Raji (cell line): Measurements from ENCODE around the gene DLG3.

ENCODE experiments used
- POLR2A ChIP-seq: IDR thresholded peaks from 2 replicates; pipeline ENCODE4 v1.6.1; 2011; ENCODE audit warnings: low read depth, low read length, control low read depth; ENCODE audit not compliant: insufficient read depth

The DLG3 gene

DNA sequence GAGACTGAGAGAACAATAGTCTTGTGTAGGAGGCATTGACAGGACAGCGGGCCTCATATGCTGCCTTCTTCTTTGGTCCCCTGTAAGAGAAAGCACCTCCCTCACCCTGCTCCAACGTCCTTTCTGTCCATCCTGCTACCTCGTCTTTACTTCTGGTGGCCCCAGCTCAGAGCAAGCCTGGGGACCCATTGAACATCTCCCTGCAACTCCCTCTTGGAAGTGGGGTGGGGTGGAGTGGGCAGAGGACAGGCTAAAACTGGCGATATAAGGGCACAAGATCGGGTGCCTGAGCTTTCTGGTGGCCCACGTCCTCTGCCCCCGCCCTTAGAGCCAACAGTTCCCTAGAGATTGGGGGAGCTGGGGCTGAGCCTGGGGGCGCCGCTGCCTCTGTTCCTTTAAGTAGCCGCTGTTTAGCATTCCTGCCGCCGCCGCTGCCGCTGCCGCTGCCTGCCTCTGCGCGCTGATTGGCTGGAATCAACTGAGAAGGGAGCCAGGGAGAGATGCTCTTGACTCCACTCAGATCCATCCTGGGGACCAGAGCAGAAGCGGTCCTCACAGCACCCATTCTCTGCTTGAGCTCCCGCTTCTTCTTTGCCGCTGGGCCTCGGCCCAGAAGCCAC lies at the start of gene DLG3:
Gene DLG3, plus strand, starts transcription at position 510 of the 620 bp plus-strand sequence. CDS start 367 bp downstream, outside the sequence.
- TF ChIP-seq POLR2A = no peak

DNA sequence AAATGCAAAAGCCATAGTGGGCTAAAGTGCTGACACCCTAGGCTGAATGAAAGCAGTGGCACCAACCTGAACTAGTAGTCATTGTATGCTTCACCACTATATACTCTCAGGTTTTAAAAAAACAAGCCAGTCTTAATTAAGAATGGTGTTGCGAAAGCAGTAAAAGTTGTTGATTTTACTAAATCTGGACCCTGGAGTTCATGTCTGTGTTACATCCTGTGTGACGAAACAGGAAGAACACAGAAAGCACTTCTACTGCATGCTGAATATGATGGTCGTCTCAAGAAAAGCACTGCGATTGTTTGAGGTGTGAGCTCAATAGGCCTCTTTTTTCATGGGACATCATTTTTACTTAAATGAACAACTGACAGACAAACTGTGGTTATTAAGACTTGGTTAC lies 45.7 kb upstream of the DLG3 start:
- TF ChIP-seq POLR2A = no peak

DNA sequence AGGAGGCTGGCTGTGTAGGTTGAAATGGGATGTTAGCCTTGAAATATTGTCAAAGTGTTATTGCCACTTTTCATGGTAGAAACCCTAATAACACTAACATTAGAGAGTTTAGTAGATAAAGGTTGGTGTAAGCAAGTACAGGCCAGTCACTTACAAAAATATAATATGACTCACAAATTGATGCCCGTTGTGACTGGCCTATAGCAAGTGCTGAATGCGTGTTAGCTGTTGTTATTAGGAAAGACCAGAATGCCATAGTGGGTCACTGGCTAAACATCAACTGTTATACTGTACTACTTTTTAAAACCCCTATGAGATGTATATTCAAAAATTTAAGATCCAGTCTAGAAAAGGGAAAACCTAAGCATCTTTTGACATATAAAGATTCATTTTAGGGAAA lies 41.9 kb upstream of the DLG3 start:
- TF ChIP-seq POLR2A = no peak

- TF ChIP-seq POLR2A = no peak
Measured at GRCh38 chrX:70405003-70405402, 39.6 kb upstream of the DLG3 start.

DNA sequence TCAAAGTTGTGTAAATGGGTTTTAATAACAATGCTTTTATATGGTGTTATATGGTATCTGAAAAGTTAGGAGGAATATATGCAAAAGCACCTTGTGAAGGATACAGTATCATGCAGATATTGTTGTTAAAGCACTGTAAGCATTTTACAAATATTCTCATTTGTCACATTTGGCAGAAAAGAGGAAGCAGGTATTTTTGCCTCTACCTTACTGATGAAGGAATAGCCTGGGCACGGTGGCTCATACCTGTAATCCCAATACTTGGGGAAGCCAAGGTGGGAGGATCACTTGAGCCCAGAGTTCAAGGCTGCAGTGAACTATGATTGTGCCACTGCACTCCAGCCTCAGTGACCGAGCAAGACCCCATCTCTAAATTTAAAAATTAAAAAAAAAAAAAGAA lies 33.7 kb upstream of the DLG3 start:
- TF ChIP-seq POLR2A = no peak

DNA sequence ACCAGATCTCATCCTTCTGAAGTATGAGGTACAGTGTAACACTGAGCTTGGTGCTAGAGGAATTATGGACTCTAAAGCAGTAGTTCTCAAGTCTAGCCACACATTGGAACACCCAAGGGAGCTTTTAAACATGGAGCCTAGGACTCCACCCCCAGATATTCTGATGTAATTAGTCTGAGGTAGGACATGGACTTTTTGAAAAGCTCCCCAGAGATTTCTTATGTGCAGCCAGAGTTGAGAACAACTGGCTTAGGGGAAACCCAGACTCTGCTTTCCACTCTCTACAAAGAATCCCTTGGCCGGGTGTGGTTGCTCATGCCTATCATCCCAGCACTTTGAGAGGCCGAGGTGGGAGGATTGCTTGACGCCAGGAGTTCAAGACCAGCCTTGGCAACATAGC lies 33.2 kb upstream of the DLG3 start:
- no peak for TF ChIP-seq POLR2A

GRCh38 chrX:70421618-70422017 lies 23.0 kb upstream of the DLG3 start:
- TF ChIP-seq POLR2A = no peak

DNA sequence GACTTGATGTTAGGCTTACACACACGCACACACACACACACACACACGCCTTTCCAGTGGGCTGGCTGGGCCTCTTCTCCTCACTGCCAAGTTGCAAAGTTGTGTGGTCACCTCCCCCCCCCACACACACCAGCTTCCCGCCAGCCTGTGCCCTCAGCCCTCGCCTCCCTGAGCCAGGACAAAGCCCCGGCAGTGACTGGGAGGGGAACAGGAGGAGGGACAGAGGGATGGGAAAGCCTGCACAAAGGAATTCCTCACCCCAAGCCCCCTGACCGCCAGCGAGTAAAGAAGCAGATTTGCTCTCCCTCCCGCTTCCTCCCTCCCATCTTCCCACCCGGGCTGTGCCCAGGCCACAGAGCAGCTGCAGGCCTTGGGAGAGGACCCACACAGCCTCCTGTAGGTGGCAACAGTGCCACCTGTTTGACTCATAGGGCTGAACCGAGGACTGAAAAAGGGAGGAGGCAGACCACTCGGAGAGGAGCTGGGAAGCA lies 21.7 kb upstream of the DLG3 start, which contains the start of gene GDPD2:
Gene GDPD2, plus strand, starts transcription at position 464 of the 491 bp plus-strand sequence. CDS start 1,671 bp downstream, outside the sequence.
- no peak for TF ChIP-seq POLR2A

DNA sequence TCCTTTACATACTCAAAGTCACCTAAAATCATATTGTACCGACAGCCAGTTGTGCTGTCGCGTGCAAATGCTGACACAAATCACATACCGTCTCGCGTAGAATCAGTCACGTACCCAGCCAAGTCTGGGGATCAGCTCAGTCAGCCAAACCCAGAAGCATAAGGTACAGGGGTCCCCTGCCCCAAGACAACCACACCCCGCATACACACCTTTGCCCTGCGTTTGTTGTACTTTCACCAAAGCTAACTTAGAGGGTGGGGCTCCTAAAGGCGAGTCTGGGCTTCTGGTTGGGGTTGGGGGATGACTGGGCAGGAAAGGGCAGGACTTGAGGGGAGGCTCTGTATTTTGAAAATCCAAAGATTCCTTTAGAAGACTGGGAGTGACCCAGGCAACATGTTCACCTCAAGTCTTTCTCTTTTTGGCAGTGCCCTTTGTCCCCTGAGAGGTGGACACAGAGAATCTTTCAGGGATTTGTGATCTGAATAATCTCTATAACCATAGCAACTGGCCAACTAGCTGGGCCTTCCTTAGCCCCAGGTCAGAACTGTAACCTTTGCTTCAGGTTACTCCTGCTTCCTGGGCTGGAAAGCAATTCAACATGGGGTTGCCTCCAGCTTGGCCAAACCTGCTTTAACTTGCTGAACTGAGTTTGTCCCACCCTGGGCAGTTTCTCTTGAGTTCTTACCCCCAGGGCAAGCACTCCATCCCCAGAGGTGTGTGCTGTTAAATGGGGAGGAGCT lies 20.5 kb upstream of the DLG3 start:
- TF ChIP-seq POLR2A = no peak

DNA sequence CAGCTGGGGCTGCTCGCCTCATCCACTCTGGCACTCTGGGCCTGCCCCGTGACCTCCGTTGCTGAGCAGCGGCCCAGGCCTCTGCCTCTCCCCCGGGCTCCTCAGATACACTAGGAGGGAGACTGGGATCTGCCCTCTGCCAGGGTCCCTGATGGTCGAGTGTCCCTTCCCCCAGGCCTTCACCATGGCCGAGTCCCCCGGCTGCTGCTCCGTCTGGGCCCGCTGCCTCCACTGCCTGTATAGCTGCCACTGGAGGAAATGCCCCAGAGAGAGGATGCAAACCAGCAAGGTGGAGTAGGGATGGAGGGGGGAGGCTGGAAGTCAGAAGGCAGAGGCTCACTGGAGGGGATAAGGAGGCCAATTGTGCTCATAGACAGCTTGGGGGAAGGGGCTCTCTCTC lies 19.8 kb upstream of the DLG3 start:
- no peak for TF ChIP-seq POLR2A

DNA sequence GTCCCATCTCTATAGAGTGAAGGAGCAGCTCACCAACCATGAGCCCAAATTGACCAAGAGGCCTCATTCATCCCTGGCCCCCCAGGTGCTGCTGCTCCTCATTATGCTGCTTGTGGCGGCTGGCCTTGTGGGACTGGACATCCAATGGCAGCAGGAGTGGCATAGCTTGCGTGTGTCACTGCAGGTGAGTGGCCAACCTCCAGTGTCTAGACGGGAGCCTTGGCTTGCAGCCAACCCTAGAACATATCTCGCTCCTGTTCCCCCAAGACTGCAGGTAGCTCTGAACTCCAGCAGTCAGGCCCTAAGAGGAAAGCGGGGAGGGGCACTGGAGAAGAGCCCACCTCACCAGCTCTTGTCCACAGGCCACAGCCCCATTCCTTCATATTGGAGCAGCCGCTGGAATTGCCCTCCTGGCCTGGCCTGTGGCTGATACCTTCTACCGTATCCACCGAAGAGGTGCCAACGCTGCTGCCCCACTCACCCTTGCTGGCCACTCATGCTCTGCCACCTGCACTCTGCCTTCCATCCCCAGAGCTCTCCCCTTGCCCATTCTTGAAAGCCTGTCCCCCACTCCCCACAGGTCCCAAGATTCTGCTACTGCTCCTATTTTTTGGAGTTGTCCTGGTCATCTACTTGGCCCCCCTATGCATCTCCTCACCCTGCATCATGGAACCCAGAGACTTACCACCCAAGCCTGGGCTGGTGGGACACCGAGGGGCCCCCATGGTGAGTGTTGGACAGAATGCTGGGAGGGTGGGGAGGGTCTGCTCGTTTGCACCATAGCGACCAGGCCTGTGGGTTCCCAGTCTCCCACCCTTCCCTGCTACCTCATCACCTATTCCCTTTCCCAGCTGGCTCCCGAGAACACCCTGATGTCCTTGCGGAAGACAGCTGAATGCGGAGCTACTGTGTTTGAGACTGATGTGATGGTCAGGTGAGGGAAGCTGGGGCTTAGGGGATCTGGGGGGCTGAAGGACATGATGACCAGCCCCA lies 18.1 kb upstream of the DLG3 start:
- TF ChIP-seq POLR2A = no peak

DNA sequence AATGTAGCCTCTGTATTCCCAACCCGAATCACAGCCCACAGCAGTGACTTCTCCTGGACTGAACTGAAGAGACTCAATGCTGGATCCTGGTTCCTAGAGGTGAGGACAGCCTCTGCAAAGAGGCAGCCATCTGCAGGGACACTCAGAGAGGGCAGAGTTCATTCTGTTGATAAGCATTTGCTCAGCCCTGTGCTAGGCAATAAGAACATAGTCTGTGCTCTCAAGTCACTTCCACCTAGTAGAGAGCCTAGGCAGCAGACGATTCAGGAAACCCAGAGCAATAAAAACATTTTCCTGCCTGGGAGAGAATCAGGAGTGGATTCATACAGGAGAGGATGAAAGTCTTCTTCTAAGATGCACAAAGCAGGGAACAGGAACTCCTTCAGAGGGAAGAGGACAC lies 17.3 kb upstream of the DLG3 start:
- no peak for TF ChIP-seq POLR2A

DNA sequence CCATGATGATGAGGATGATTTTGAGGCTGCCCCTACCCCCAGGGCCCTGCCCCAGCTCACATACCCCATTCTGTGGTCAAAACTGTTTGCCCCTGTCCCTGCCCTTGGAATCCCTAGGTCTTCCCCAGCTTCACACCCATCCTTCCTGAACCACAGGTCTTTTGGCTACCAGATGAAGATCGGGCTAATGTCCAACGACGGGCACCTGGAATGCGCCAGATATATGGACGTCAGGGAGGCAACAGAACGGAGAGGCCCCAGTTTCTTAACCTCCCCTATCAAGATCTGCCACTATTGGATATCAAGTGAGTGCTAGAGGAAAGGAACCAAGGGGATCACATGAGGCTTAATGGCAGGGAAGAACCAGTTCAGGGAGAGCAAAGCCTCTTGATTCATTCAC lies 14.9 kb upstream of the DLG3 start:
- TF ChIP-seq POLR2A = no peak

- no peak for TF ChIP-seq POLR2A
Measured at GRCh38 chrX:70432936-70433847, 11.4 kb upstream of the DLG3 start.
